DMS153 treated with DMSO at 0.1 percent for 48 hours (cell line): ENCODE measurements around the gene DNAJC15.

Experiments
- DNase-seq: peaks from one replicate; lab custom pipeline; 2025; ENCODE audit not compliant: unreplicated experiment; lab: John Stamatoyannopoulos, UW

Gene DNAJC15

GRCh38 chr13:43081866-43082265 is 58.5 kb downstream of the DNAJC15 start:
- no peak for DNase-seq

GRCh38 chr13:43083750-43084149 is 60.4 kb downstream of the DNAJC15 start:
- no peak for DNase-seq

GRCh38 chr13:43085545-43085944 is 62.2 kb downstream of the DNAJC15 start:
- DNase-seq = peak; percentile 26

- no peak for DNase-seq
Measured at GRCh38 chr13:43086181-43086580, 62.8 kb downstream of the DNAJC15 start.

- no peak for DNase-seq
Measured at GRCh38 chr13:43088093-43088511, 64.7 kb downstream of the DNAJC15 start.

GRCh38 chr13:43089912-43090498 is 66.6 kb downstream of the DNAJC15 start:
- DNase-seq = no peak

- no peak for DNase-seq
Measured at GRCh38 chr13:43094901-43095300, 71.5 kb downstream of the DNAJC15 start.

GRCh38 chr13:43095771-43096719 is 72.7 kb downstream of the DNAJC15 start:
- DNase-seq = no peak

GRCh38 chr13:43100667-43101066 is 77.3 kb downstream of the DNAJC15 start:
- DNase-seq = no peak

- no peak for DNase-seq
Measured at GRCh38 chr13:43102304-43102703, 78.9 kb downstream of the DNAJC15 start.

- no peak for DNase-seq
Measured at GRCh38 chr13:43107780-43108179, 84.4 kb downstream of the DNAJC15 start.

- DNase-seq = no peak
Measured at GRCh38 chr13:43110036-43110435, 86.7 kb downstream of the DNAJC15 start.

GRCh38 chr13:43110658-43111057 is 87.3 kb downstream of the DNAJC15 start:
- DNase-seq = no peak

- DNase-seq = no peak
Measured at GRCh38 chr13:43111559-43112400, 88.4 kb downstream of the DNAJC15 start.

- DNase-seq = no peak
Measured at GRCh38 chr13:43113603-43114002, 90.2 kb downstream of the DNAJC15 start.

- DNase-seq = no peak
Measured at GRCh38 chr13:43114504-43114903, 91.1 kb downstream of the DNAJC15 start.

GRCh38 chr13:43115141-43115540 is 91.8 kb downstream of the DNAJC15 start:
- DNase-seq = no peak

GRCh38 chr13:43116242-43116641 is 92.9 kb downstream of the DNAJC15 start:
- DNase-seq = no peak

GRCh38 chr13:43118521-43118920 is 95.1 kb downstream of the DNAJC15 start:
- DNase-seq = no peak

GRCh38 chr13:43119206-43119605 is 95.8 kb downstream of the DNAJC15 start:
- no peak for DNase-seq

GRCh38 chr13:43122791-43123190 is 99.4 kb downstream of the DNAJC15 start:
- no peak for DNase-seq
